ENCODE data around the gene ARHGAP26. TPM values are rescaled to one million over a fixed set of nuclear protein-coding genes. Genes with fewer than 3 reads are reported as not detected.

The ARHGAP26 gene
- total and polyA plus RNA-seq, 9 donors, result 1.9 to 47.1 (median 12.0) TPM

GRCh38 chr5:142816531-142817430 is 46.6 kb downstream of the ARHGAP26 start:
- DNase-seq, result no peak

GRCh38 chr5:142817949-142818431 is 47.8 kb downstream of the ARHGAP26 start:
- 58 to 65% (median 60%) methylated on average over 3 of the region's 3 CpGs for WGBS, 3 donors
- no peaks in the 10 kb centered on the region for H3K36me3 ChIP-seq
- H3K27ac ChIP-seq, result no peak overlapping the region
- DNase-seq, result no peak
- no peaks in the 10 kb centered on the region for H3K9me3 ChIP-seq
- no peaks in the 10 kb centered on the region for H3K27me3 ChIP-seq
- H3K4me1 ChIP-seq (ENCODE audit: insufficient read depth), result peaks cover 2% of the 10 kb centered on the region
- TF ChIP-seq POLR2A (IDR thresholded peaks at IDR 0.05), result no peak
- TF ChIP-seq CTCF (IDR thresholded peaks at IDR 0.05), result no peak
- TF ChIP-seq EP300 (IDR thresholded peaks at IDR 0.05), result no peak
- H3K4me3 ChIP-seq, result no peak overlapping the region
- intact Hi-C loops (cut with DNase I), result no loop called here

More at GRCh38 chr5:142816531-142817430, 46.6 kb downstream of the ARHGAP26 start:
- Histone ChIP-seq H3K36me3 (no peaks in the 10 kb centered on the region), H3K27ac (no peak overlapping the region), H3K4me1 (ENCODE audit: insufficient read depth) (peaks cover 2% of the 10 kb centered on the region), H3K27me3 (no peaks in the 10 kb centered on the region), H3K4me3 (no peak overlapping the region), H3K9me3 (no peaks in the 10 kb centered on the region)
- no peak for TF ChIP-seq CTCF (IDR thresholded peaks at IDR 0.05)
- TF ChIP-seq POLR2A (IDR thresholded peaks at IDR 0.05), result no peak
- no peak for TF ChIP-seq EP300 (IDR thresholded peaks at IDR 0.05)
- intact Hi-C loops (cut with DNase I), result no loop called here
- 86 to 87% (median 86%) methylated on average over 6 of the region's 6 CpGs for WGBS, 3 donors

GRCh38 chr5:142819292-142819691 is 49.1 kb downstream of the ARHGAP26 start:
- TF ChIP-seq POLR2A (IDR thresholded peaks at IDR 0.05) (no peak), CTCF (IDR thresholded peaks at IDR 0.05) (no peak), EP300 (IDR thresholded peaks at IDR 0.05) (no peak)
- no peaks in the 10 kb centered on the region for H3K36me3 ChIP-seq
- H3K4me3 ChIP-seq, result no peak overlapping the region
- no peaks in the 10 kb centered on the region for H3K27me3 ChIP-seq
- H3K27ac ChIP-seq, result no peak overlapping the region
- H3K9me3 ChIP-seq, result no peaks in the 10 kb centered on the region
- intact Hi-C loops (cut with DNase I), result no loop called here
- DNase-seq, result no peak
- peaks cover 2% of the 10 kb centered on the region for H3K4me1 ChIP-seq (ENCODE audit: insufficient read depth)

GRCh38 chr5:142819825-142820224 is 49.6 kb downstream of the ARHGAP26 start:
- DNase-seq, result no peak
- intact Hi-C loops (cut with DNase I), result no loop called here
- Histone ChIP-seq H3K9me3 (no peaks in the 10 kb centered on the region), H3K27me3 (no peaks in the 10 kb centered on the region), H3K36me3 (no peaks in the 10 kb centered on the region), H3K4me1 (ENCODE audit: insufficient read depth) (peaks cover 2% of the 10 kb centered on the region), H3K4me3 (no peak overlapping the region), H3K27ac (no peak overlapping the region)
- TF ChIP-seq CTCF (IDR thresholded peaks at IDR 0.05) (no peak), EP300 (IDR thresholded peaks at IDR 0.05) (no peak), POLR2A (IDR thresholded peaks at IDR 0.05) (no peak)
- 28 to 38% (median 32%) methylated on average over 4 of the region's 4 CpGs for WGBS, 3 donors
